Type B pancreatic cell (in vitro differentiated cells): ENCODE results near the gene SIAH3. TPM values are rescaled to one million over a fixed set of nuclear protein-coding genes. Genes with fewer than 3 reads are reported as not detected.

Experiments used
- DNase-seq: peaks from one replicate; pipeline ENCODE4 v3.0.0; 2021; ENCODE audit warnings: mixed read lengths; ENCODE audit not compliant: unreplicated experiment; ENCODE audit errors: extremely low spot score
- H3K27ac Mint-ChIP-seq: 2 replicates; pipeline ENCODE4 v1.8.0; 2021; ENCODE audit warnings: mild to moderate bottlenecking, mixed read lengths
- H3K27me3 Mint-ChIP-seq: 2 replicates; pipeline ENCODE4 v1.8.0; 2021; ENCODE audit warnings: mixed read lengths
- H3K36me3 Mint-ChIP-seq: 2 replicates; pipeline ENCODE4 v1.8.0; 2021; ENCODE audit warnings: mixed read lengths
- H3K4me1 Mint-ChIP-seq: one replicate; pipeline ENCODE4 v1.8.0; 2021; ENCODE audit warnings: mixed read lengths; ENCODE audit not compliant: unreplicated experiment
- H3K4me3 Mint-ChIP-seq: 2 replicates; pipeline ENCODE4 v1.8.0; 2021; ENCODE audit warnings: mild to moderate bottlenecking, mixed read lengths
- H3K9me3 Mint-ChIP-seq: 2 replicates; pipeline ENCODE4 v1.8.0; 2021; ENCODE audit warnings: mixed read lengths
- total RNA-seq: library from RNA; stranded (reverse); gene quantifications from 2 replicates; pipeline ENCODE4 v1.2.1, GENCODE V29; 2021; ENCODE audit warnings: low replicate concordance
- TF ChIP-seq, protein P1 (sequence below): fragments of 200-600 bp; sonication (generic); conservative IDR thresholded peaks from 2 replicates; pipeline ENCODE4 v1.5.0; 2021; ENCODE audit warnings: antibody characterized with exemption, mild to moderate bottlenecking

SIAH3 gene
- total RNA-seq, 1 donor from 2014 or later = 0.53 TPM

DNA sequence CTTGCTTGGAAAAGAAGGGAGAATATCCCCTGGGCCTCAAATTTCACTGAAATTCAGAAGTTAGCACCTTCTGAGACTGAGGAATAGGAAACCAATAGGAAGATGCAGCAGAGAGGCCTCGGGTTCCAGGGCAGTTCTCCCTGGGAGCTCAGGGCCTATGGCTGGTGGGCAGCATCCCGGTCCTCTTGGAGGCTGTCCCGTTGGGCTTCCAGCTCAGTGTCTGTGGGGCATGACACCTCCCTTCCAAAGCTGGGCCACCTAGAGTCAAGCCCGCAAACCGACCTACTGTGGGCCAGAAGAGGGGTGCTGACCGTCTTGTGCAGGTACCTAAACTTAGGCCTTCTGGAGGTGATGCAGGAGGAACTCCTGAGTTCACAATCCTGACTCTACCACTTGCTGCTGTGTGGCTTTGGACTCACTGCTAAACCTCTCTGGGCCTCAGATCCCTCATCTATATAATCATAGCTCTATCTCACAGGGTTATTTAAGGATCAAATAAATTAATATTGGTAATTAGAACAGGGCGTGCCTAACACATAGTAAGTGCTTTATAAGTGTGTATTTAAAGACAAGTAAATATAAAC, 17.1 kb downstream of the SIAH3 start:
- peaks cover 4% of the 10 kb centered on the region for H3K27me3 Mint-ChIP-seq
- no peak overlapping the region for H3K4me3 Mint-ChIP-seq
- no peak overlapping the region for H3K27ac Mint-ChIP-seq
- peaks cover 6% of the 10 kb centered on the region for H3K9me3 Mint-ChIP-seq
- H3K36me3 Mint-ChIP-seq = no peaks in the 10 kb centered on the region
- TF ChIP-seq, protein P1, sequence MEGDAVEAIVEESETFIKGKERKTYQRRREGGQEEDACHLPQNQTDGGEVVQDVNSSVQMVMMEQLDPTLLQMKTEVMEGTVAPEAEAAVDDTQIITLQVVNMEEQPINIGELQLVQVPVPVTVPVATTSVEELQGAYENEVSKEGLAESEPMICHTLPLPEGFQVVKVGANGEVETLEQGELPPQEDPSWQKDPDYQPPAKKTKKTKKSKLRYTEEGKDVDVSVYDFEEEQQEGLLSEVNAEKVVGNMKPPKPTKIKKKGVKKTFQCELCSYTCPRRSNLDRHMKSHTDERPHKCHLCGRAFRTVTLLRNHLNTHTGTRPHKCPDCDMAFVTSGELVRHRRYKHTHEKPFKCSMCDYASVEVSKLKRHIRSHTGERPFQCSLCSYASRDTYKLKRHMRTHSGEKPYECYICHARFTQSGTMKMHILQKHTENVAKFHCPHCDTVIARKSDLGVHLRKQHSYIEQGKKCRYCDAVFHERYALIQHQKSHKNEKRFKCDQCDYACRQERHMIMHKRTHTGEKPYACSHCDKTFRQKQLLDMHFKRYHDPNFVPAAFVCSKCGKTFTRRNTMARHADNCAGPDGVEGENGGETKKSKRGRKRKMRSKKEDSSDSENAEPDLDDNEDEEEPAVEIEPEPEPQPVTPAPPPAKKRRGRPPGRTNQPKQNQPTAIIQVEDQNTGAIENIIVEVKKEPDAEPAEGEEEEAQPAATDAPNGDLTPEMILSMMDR = no peak
- no peak for DNase-seq
- H3K4me1 Mint-ChIP-seq = peaks cover 22% of the 10 kb centered on the region

DNA sequence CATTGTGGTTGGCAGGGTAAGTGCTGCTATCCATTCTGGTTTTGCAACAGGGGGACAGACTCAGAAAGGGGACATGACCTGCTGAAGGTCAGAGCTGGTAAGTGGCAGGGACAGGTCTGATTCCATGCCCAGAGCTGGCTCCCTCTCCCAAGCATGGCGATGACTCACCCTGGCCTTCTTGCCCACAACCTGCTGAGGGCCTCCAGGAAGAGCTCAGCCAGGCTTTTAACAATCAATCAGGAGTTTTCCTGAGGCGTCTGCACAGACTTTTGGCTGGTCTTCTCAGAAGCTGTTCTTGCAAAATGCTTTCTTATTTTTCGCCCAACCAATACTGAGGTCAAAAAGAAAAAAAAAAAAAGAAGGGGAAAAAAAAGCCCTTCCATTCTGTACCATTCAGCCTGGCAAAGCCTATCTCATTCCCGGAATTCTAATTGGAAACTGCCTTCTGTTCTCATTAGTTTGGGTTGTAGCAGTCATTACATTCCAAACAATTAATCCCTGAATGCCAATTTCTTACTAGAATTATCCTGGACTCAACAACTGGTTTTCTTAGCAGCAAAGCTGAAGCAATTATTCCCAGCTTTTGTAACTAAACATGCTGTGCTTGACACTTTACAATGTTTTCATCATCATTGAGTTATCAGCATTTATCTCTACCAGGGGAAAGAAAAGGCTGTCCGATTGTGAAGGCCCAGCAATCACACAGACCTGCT, 17.7 kb downstream of the SIAH3 start:
- DNase-seq = no peak
- H3K27me3 Mint-ChIP-seq = peaks cover 4% of the 10 kb centered on the region
- no peak overlapping the region for H3K4me3 Mint-ChIP-seq
- peaks cover 24% of the 10 kb centered on the region for H3K4me1 Mint-ChIP-seq
- peaks cover 6% of the 10 kb centered on the region for H3K9me3 Mint-ChIP-seq
- TF ChIP-seq, protein P1 = no peak
- no peaks in the 10 kb centered on the region for H3K36me3 Mint-ChIP-seq
- H3K27ac Mint-ChIP-seq = no peak overlapping the region

DNA sequence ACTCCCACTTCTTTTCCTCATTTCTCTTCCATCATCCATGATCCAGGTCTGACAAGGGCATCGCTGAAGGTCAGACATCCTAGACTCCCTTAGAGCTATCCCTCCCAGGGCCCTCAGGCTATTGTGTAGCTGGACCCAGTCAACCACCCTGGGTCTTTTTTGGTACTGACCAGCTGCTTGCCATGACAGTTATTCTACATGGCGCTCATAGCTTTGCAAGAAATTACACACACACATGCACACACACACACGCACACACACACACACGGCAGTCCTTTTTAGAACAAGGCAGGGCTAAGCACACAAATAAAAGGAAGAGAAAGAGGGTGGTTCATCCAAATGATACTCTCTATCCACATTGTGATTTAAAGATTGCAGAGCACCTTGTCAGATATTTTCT, 18.3 kb downstream of the SIAH3 start:
- Mint-ChIP-seq H3K4me3 (no peak overlapping the region), H3K9me3 (peaks cover 6% of the 10 kb centered on the region), H3K4me1 (peaks cover 23% of the 10 kb centered on the region), H3K27me3 (peaks cover 4% of the 10 kb centered on the region), H3K27ac (no peak overlapping the region), H3K36me3 (no peaks in the 10 kb centered on the region)
- no peak for DNase-seq
- TF ChIP-seq, protein P1 = no peak

DNA sequence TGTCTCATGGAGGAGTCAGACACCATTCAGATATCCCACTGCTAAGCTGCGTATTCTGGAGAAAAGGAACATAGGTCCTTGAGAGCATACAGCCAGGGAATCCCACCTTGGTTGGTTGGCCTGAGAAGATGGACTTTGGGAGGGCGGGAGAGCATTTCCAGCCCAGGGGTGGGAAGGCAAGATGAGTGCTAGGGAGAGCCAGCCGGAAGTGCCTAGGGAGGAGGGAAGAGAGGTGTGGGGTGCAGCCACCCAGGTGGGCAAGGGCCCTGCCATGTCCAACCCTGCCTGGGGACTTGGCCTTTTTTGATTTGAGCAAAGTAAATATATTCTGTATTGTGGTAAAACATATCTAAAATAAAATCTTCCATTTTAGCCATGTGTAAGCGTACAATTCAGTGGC, 19.7 kb downstream of the SIAH3 start:
- Mint-ChIP-seq H3K9me3 (peaks cover 6% of the 10 kb centered on the region), H3K4me3 (no peak overlapping the region), H3K27me3 (no peaks in the 10 kb centered on the region), H3K4me1 (peaks cover 14% of the 10 kb centered on the region), H3K36me3 (no peaks in the 10 kb centered on the region), H3K27ac (no peak overlapping the region)
- TF ChIP-seq, protein P1 = no peak
- no peak for DNase-seq

DNA sequence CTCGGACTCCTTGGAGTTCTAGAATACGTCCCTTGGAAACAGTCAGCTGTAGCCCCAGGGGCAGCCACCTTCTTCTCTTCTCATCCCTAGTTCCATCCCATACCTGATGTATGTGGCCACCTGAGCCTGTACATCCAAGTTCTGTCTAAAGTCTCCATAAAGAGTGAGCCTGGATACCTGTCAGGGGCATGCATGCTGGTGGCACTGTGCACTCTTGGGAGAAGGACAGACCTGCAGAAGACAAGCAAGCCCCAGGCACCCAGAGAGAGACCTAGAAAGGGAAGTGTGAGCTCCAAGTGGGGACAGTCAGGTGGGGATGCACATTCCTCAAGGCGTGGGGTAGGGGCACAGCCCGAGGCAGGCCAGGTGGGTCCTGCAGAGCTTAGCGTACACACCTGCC, 21.4 kb downstream of the SIAH3 start:
- Mint-ChIP-seq H3K36me3 (no peaks in the 10 kb centered on the region), H3K27me3 (peaks cover 4% of the 10 kb centered on the region), H3K4me1 (peaks cover 14% of the 10 kb centered on the region), H3K4me3 (no peak overlapping the region), H3K27ac (no peak overlapping the region), H3K9me3 (peaks cover 6% of the 10 kb centered on the region)
- TF ChIP-seq, protein P1 = no peak
- no peak for DNase-seq
